Stimulated activated CD8-positive, alpha-beta memory T cell treated with anti-CD3 and anti-CD28 coated beads, Interleukin-15, amount 100 ng/mL, for 24 hours (primary cell): ENCODE results near the gene SLC7A4.
"Not testable (repeated sequence)": the region's sequence is repeated elsewhere in the genome, so short reads cannot be mapped to it uniquely, and the experiment has no call there.

Experiments
- DNase-seq: peaks from one replicate; pipeline ENCODE4 v3.0.0-alpha.2; 2020; ENCODE audit warnings: low read depth

SLC7A4 gene

GRCh38 chr22:21016644-21017420 is 15.5 kb downstream of the SLC7A4 start:
- no peak for DNase-seq

GRCh38 chr22:21015466-21016006 is 16.8 kb downstream of the SLC7A4 start:
- DNase-seq = no peak

GRCh38 chr22:21014726-21015465 is 17.5 kb downstream of the SLC7A4 start, which contains the start of gene P2RX6:
Gene P2RX6 (plus strand): TSS chr22:21015165. CDS start chr22:21015175, 10 bp downstream.
- DNase-seq = no peak

- DNase-seq = peak; percentile 66
These were observed 18.1 kb downstream of the SLC7A4 start for GRCh38 chr22:21014202-21014725.

DNA sequence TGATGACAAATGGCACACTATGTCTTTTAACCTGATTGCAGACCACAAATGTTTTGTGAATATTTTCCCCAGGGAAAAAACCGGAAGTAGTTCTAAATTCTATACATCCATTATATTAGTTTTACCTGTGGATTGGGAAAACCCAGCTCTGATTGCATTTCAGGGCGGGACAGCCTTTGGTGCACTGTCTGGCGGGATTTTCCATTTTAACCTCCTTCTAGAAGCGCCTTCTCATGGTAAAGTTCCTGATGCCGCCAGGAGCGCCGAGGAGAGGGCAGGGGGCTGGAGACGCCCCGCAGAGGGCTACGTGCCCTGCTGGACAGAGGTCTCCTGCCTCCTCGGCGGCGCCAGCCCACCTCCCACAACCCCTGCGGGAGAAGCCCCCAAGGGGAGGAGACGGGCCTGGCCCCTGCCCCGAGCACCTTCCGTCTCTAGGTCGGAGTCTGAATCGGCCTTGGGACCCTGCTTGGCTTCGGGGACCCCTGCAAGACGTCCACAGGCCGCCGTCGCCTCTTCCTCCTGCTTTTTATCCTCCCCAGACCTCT is 18.6 kb downstream of the SLC7A4 start:
- DNase-seq = no peak

DNA sequence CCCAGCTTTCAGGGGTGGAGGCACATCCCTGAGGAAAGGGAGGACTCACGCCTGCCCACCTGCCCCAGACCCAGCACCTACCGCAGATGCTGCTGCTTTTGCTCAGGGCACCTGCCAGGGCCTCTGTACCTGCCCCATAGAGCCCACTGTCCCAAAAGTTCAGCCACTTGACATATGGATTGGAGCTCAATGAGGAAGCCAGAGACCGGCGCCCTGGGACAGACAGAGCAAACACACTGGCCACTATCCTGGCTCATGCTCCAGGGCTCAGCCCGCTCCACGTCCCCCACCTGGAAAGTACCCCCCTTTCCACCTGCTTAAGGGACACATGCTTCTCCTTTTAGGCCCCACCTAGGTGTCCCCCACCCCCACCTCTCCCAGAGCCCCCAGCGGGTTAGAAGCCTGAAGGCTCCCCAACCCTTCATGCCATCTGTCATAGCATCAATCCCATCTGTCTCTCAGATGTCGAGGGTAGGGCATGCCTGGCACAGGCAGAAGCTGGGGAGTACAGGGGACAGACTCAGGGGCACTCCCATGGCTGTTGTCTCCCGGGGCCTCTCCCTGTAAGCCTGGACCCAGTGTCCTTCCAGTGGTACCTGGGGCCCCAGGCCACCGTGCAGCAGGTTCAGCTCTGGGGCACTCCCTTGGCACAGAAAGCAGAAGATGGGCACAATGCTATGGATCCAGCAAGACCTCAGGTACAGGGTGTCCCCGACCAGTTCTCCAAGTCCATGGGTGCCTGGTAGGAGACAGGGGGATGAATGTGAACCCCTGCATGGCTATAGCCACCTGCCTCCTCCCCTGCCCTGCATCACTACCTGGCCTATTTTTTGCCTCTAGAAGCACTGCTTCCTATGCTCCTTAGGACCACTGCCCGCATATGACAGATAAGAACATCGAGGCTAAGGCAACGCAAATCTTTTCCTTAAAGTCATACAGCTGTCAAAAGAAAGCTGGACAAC is 19.6 kb downstream of the SLC7A4 start:
- no peak for DNase-seq

GRCh38 chr22:21010426-21011113 is 21.8 kb downstream of the SLC7A4 start:
- no peak for DNase-seq

- DNase-seq = no peak
These were observed 22.5 kb downstream of the SLC7A4 start for GRCh38 chr22:21009638-21010425.

DNA sequence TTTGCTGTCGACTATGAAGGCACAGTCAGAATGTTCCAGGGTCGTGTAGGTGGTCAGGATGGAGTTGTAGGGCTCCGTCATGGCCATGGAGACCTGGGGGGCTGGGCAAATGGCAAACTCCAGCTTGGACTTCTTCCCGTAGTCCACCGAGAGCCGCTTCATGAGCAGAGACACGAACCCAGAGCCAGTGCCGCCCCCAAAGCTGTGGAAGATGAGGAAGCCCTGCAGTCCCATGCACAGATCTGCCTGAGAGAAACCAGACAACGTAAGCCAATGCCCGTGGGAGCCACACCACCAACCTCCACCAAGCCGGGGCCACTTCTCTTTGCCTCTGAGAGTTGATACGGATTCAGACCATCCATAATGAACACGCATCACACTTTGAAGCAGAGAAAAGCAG is 23.2 kb downstream of the SLC7A4 start:
- DNase-seq = not testable (repeated sequence)

GRCh38 chr22:21003782-21004181 is 28.6 kb downstream of the SLC7A4 start:
- DNase-seq = no peak

DNA sequence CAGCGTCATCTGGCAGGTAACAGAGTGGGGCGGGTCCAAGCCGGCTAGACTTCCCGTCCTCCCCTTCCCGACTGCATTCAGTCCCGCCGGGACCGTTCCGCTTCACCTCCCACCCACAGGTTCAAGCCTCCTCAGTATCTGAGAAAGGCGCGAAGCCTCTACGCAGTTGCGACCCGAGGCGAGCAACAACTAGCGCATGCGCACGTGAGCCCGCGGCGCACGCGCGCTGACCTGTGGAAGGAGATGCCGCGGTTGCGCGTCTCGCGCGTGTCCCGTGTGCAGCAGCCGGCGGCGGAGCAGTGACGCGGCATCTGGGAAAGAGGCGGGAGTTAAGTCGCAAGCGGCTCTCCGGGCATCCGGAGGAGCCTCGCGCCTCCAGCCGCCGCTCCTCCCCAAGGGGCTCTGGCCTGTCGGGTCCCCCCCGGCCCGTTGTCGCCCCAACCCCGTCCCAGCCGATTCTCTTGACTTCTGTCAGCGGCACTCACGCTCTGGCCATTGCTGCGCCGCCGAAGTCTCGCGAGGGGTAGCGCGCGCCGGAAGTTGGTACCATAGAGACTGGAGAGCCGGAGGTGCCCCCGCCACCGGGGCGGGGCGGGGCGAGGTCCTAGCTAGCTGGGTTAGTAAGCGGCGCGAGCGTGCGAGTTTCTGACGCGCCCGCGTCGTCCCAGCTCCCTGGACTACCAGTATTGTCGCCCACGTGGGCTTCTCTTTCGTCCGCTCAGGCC is 30.6 kb downstream of the SLC7A4 start, which contains the start of gene THAP7:
TSS of gene THAP7 (minus strand) at position 518 of the 725 bp plus-strand sequence. CDS start at position 311, 207 bp downstream.
- peak; percentile 90 for DNase-seq

GRCh38 chr22:21000987-21001600 is 31.3 kb downstream of the SLC7A4 start:
- DNase-seq = no peak

GRCh38 chr22:21000207-21000986 is 32.0 kb downstream of the SLC7A4 start:
- DNase-seq = no peak

GRCh38 chr22:20999350-21000206 is 32.8 kb downstream of the SLC7A4 start:
- DNase-seq = no peak

DNA sequence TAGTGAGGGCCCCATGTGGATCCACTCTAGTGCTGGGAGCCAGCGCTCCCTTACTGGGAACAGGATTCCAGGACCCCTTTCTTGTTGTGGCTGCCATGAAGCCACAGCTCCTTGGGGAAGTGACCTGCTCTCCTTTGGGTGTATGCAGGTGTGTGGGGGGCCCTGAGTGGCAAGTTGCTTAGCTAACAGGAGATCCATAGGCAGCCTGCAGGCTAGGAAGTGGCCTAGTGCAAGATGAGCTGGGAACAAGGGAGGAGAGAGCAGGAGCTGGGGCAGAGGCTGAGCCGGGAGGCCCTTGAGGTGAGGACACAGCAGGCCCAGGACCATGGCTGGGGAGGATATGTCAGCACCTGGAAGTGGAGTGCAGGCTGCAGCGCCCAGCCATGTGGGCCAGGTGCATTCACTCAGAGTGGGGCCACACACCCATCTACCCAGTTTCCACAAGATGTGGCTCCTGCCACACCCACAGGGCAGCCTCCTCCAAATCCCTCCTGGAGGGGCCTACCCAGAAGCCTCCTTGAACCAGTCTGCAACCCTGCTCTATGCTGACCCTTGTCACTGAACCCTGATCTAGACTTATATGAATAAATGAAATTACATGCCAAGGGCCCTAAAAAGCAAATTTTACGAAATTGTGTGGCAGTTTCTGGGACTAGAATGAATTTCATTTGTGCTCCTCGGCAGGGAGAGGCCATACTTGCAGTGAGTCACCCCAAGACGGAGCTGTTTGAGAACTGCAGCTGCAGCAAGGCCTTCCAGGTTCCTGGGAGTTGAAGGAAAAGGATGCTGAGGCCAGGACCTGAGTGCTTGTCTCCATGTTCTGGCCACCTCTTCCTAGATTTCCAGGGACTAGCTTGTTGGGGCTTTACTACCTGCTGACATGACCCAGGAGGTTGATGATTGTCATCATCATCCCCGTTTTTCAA is 33.7 kb downstream of the SLC7A4 start:
- no peak for DNase-seq
